Fibroblast of lung (primary cell): ENCODE data around the gene CCDC50.

Source experiments
- CTCF ChIP-seq, 2 donors: IDR thresholded peaks in 1 of 2; conservative IDR thresholded peaks in 1 of 2; 1 replicate in 1 of 2; 2 replicates in 1 of 2; pipeline ENCODE4 v1.5.1; 2011 to 2012; ENCODE audit warnings: low read length in 2 of 2, control low read depth in 1 of 2, inconsistent platforms in 1 of 2, low read depth in 1 of 2, mild to moderate bottlenecking in 1 of 2
- EZH2 ChIP-seq: IDR thresholded peaks from 2 replicates; pipeline ENCODE4 v1.5.1; 2012; ENCODE audit warnings: low read length, control low read depth, mild to moderate bottlenecking; ENCODE audit errors: missing control alignments

GRCh38 chr3:191441687-191442086 is 112.5 kb downstream of the CCDC50 start:
- no peak for TF ChIP-seq CTCF (conservative IDR thresholded peaks at IDR 0.05 in 1 of 2, IDR thresholded peaks at IDR 0.05 in 1 of 2; ENCODE audit: low read depth in 1 of 2, low read length in 2 of 2)
- TF ChIP-seq EZH2, result no peak
